Caco-2 (cell line): Measurements from ENCODE around the gene TOMM34. TPM values are rescaled to one million over a fixed set of nuclear protein-coding genes. Genes with fewer than 3 reads are reported as not detected.

Experiments
- Bru-seq: library from RNA; stranded (reverse); fragments of 400-500 nt; gene quantifications from one replicate; lab custom pipeline; 2021; lab: Mats Ljungman, UMichigan
- BruChase-seq, 2 experiments: library from RNA; stranded (reverse); fragments of 400-500 nt; gene quantifications; one replicate each; lab custom pipeline; 2021; lab: Mats Ljungman, UMichigan
- BruUV-seq: library from RNA; stranded (reverse); fragments of 400-500 nt; replicated peaks from 2 replicates; lab custom pipeline; 2021; lab: Mats Ljungman, UMichigan
- CTCF ChIA-PET: fragments of 300-600 bp; sonication (Branson Sonifier 250); formaldehyde crosslinking; loops from one replicate; lab custom pipeline; 2022; ENCODE audit warnings: antibody characterized with exemption; lab: Charles Lee
- POLR2A ChIA-PET: fragments of 300-600 bp; sonication (Branson Sonifier 250); formaldehyde crosslinking; loops from one replicate; lab custom pipeline; 2022; ENCODE audit warnings: antibody characterized with exemption; lab: Charles Lee
- DNase-seq, 2 experiments: peaks; one replicate each; pipeline versions ENCODE4 v3.0.0 to v3.0.0-alpha.2; 2020 to 2022
- H3K27me3 ChIP-seq: replicated peaks from 2 replicates; pipeline ENCODE4 v1.6.0; 2011; ENCODE audit warnings: low read length; ENCODE audit not compliant: control insufficient read depth, insufficient read depth
- H3K36me3 ChIP-seq: 2 replicates; pipeline ENCODE4 v1.5.1; 2011; ENCODE audit warnings: low read length; ENCODE audit not compliant: control insufficient read depth, insufficient read depth
- H3K4me1 ChIP-seq: fragments of 250-450 bp; sonication (Bioruptor Pico); 2 replicates; pipeline ENCODE4 v1.5.1; 2020; ENCODE audit warnings: mild to moderate bottlenecking
- H3K4me3 ChIP-seq: 2 replicates; pipeline ENCODE4 v1.5.1; 2011; ENCODE audit warnings: low read depth, mild to moderate bottlenecking, control low read depth, low read length
- H3K9me3 ChIP-seq: fragments of 250-450 bp; sonication (Bioruptor Pico); 2 replicates; pipeline ENCODE4 v1.5.1; 2020; ENCODE audit warnings: mild to moderate bottlenecking, moderate library complexity
- H3K27ac Mint-ChIP-seq: one replicate; pipeline ENCODE4 v1.8.0; 2022; ENCODE audit warnings: mixed read lengths; ENCODE audit not compliant: unreplicated experiment
- H3K27me3 Mint-ChIP-seq: one replicate; pipeline ENCODE4 v1.8.0; 2022; ENCODE audit warnings: mixed read lengths; ENCODE audit not compliant: insufficient read depth, unreplicated experiment
- H3K36me3 Mint-ChIP-seq: one replicate; pipeline ENCODE4 v1.8.0; 2022; ENCODE audit warnings: mild to moderate bottlenecking, mixed read lengths; ENCODE audit not compliant: insufficient read depth, unreplicated experiment
- H3K4me1 Mint-ChIP-seq: one replicate; pipeline ENCODE4 v1.8.0; 2022; ENCODE audit warnings: low read depth, mixed read lengths; ENCODE audit not compliant: unreplicated experiment
- H3K4me3 Mint-ChIP-seq: one replicate; pipeline ENCODE4 v1.8.0; 2022; ENCODE audit warnings: mild to moderate bottlenecking, moderate library complexity, mixed read lengths; ENCODE audit not compliant: unreplicated experiment
- H3K9me3 Mint-ChIP-seq: one replicate; pipeline ENCODE4 v1.8.0; 2022; ENCODE audit warnings: mixed read lengths; ENCODE audit not compliant: unreplicated experiment
- intact Hi-C: fragments of 100-400 bp; cut with micrococcal nuclease; formaldehyde crosslinking; loops from one replicate; pipeline ENCODE4 v1.10.0; 2022; ENCODE audit not compliant: unreplicated experiment
- long read RNA-seq: library from polyadenylated mRNA; stranded (forward); transcript quantifications from one replicate; pipeline ENCODE4 v2.0.0, GENCODE V29; 2022
- total RNA-seq: library from RNA; stranded (reverse); gene quantifications from 2 replicates; pipeline ENCODE4 v1.2.3, GENCODE V29; 2022
- TF ChIP-seq, protein P1 (sequence below), 2 experiments: fragments of 200-600 bp in 1 of 2; IDR thresholded peaks; 1 replicate in 1 of 2; 2 replicates in 1 of 2; pipeline versions ENCODE4 v1.5.1 to v1.8.0; 2011 to 2022; ENCODE audit warnings: antibody characterized with exemption in 1 of 2, control low read depth in 1 of 2, inconsistent platforms in 1 of 2, low read depth in 1 of 2, low read length in 1 of 2, mild to moderate bottlenecking in 1 of 2, moderate library complexity in 1 of 2; ENCODE audit not compliant: insufficient read depth in 1 of 2, severe bottlenecking in 1 of 2, unreplicated experiment in 1 of 2

Gene TOMM34, protein sequence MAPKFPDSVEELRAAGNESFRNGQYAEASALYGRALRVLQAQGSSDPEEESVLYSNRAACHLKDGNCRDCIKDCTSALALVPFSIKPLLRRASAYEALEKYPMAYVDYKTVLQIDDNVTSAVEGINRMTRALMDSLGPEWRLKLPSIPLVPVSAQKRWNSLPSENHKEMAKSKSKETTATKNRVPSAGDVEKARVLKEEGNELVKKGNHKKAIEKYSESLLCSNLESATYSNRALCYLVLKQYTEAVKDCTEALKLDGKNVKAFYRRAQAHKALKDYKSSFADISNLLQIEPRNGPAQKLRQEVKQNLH
- 131 and 139 TPM in 2 replicates for total RNA-seq
- Bru-seq, nascent RNA: percentile 98 among the genes with signal in this experiment
- BruChase-seq, experiment 1, labeled RNA remaining after a 2-hour chase: percentile 94 among the genes with signal in this experiment
- percentile 96 among the genes with signal in this experiment for BruChase-seq, experiment 2, labeled RNA remaining after a 6-hour chase
- long read RNA-seq, transcript TOMM34-201 (7 exons, 2,062 nt): major isoform, 399 of 470 reads
- long read RNA-seq, partial matches to known transcripts: 35 of 470 reads
- long read RNA-seq, other reads (novel, unspliced or antisense): 36 of 470 reads

DNA sequence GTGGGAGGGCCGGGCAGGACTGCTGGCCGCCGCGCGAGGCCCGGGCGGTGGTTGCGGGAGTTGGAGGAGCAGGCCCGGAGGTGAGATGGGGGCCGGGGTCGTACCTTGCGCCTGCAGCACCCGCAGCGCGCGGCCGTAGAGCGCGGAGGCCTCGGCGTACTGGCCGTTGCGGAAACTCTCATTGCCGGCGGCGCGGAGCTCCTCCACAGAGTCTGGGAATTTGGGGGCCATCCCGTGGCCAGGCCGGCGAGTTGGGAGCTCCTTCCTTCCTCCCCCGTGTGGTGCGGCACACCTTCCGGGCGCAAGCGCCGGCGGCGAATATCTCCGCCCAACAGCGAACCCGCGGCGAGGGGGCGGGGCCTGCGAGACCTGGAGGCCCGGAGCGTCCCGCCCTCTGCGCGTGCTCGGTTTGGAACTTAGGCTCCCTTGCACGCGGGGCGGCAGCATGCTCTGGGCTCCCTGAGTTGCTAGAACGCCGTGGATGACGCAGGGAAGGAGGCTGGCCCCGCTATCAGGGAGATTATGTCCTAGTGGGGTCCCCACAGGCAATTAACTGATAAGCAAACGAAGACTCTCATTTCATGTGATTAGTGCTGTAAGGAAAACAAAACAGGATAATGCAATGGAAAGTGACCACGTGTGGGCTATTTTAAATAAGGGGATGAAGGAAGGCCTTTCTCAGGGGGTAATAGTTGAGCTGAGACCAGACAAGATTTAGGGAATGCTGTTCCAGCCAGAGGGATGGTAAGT lies at the start of gene TOMM34:
TOMM34 (minus strand) TSS at position 295 of the 750 bp plus-strand sequence; CDS start at position 231, 64 bp downstream.
- Mint-ChIP-seq H3K27me3 (no peaks in the 10 kb centered on the region), H3K4me1 (peaks cover 56% of the 10 kb centered on the region), H3K9me3 (no peaks in the 10 kb centered on the region), H3K36me3 (peaks cover 46% of the 10 kb centered on the region), H3K4me3 (peak within 1 kb of the TSS; percentile 86), H3K27ac (peak within 1 kb of the TSS; percentile 75)
- Histone ChIP-seq H3K36me3 (peaks cover 6% of the 10 kb centered on the region), H3K27me3 (no peaks in the 10 kb centered on the region), H3K4me1 (peaks cover 60% of the 10 kb centered on the region), H3K9me3 (no peaks in the 10 kb centered on the region), H3K4me3 (peak within 1 kb of the TSS; percentile 86)
- POLR2A ChIA-PET: interaction anchor here (0.5 to 1.6 kb wide), 12 partner anchors 18 to 396 kb away, joined by 3 to 13 read pairs (median 4); partner anchors contain the start of gene YWHAB
- TF ChIP-seq, protein P1, sequence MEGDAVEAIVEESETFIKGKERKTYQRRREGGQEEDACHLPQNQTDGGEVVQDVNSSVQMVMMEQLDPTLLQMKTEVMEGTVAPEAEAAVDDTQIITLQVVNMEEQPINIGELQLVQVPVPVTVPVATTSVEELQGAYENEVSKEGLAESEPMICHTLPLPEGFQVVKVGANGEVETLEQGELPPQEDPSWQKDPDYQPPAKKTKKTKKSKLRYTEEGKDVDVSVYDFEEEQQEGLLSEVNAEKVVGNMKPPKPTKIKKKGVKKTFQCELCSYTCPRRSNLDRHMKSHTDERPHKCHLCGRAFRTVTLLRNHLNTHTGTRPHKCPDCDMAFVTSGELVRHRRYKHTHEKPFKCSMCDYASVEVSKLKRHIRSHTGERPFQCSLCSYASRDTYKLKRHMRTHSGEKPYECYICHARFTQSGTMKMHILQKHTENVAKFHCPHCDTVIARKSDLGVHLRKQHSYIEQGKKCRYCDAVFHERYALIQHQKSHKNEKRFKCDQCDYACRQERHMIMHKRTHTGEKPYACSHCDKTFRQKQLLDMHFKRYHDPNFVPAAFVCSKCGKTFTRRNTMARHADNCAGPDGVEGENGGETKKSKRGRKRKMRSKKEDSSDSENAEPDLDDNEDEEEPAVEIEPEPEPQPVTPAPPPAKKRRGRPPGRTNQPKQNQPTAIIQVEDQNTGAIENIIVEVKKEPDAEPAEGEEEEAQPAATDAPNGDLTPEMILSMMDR (IDR thresholded peaks at IDR 0.05; ENCODE audit: insufficient read depth in 1 of 2, low read depth in 1 of 2, low read length in 1 of 2, severe bottlenecking in 1 of 2, unreplicated experiment in 1 of 2): peak in 1 of 2 experiments; percentile 33
- BruUV-seq: no TSS peak
- DNase-seq: peak; percentile 98 to 100
- intact Hi-C loops: no loop called here
- CTCF ChIA-PET: interaction anchor here (1.0 to 2.7 kb wide), 7 partner anchors 11 to 334 kb away, joined by 3 to 10 read pairs (median 6); no protein-coding TSS in a partner anchor

DNA sequence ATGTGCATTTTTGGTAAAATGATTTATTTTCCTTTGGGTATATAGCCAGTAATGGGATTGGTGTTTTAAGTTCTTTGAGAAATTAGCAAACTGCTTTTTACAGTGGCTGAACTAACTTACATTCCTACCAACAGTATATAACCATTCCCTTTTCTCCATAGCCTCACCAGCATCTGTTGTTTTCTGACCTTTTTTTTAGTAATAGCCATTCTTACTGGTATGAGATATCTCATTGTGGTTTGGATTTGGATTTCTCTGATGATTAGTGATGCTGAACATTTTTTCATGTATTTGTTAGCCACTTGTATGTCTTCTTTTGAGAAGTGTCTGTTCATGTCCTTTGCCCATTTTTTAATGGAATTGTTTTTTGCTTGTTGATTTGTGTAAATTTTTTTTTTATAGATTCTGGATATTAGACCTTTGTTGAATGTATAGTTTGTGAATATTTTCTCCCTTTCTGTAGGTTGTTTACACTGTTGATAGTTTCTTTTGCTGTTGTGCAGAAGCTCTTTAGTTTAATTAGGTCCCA lies 48.4 kb upstream of the TOMM34 start:
- Mint-ChIP-seq H3K27me3 (no peaks in the 10 kb centered on the region), H3K4me1 (peaks cover 24% of the 10 kb centered on the region), H3K9me3 (no peaks in the 10 kb centered on the region), H3K27ac (no peak overlapping the region), H3K36me3 (peaks cover 51% of the 10 kb centered on the region), H3K4me3 (no peak overlapping the region)
- no peak for DNase-seq
- H3K4me3 ChIP-seq: no peak overlapping the region
- no TSS peak for BruUV-seq
- intact Hi-C loops: no loop called here
- H3K9me3 ChIP-seq: no peaks in the 10 kb centered on the region
- H3K4me1 ChIP-seq: peaks cover 19% of the 10 kb centered on the region
- TF ChIP-seq, protein P1 (IDR thresholded peaks at IDR 0.05; ENCODE audit: insufficient read depth in 1 of 2, low read depth in 1 of 2, low read length in 1 of 2, severe bottlenecking in 1 of 2, unreplicated experiment in 1 of 2): no peak
- ChIA-PET POLR2A (no interaction called here), CTCF (no interaction called here)
- H3K27me3 ChIP-seq: no peaks in the 10 kb centered on the region
- H3K36me3 ChIP-seq: no peaks in the 10 kb centered on the region; the same call in 1 of the 2 replicates
